ENCODE measurements around the gene AVPR2.

AVPR2 gene

DNA sequence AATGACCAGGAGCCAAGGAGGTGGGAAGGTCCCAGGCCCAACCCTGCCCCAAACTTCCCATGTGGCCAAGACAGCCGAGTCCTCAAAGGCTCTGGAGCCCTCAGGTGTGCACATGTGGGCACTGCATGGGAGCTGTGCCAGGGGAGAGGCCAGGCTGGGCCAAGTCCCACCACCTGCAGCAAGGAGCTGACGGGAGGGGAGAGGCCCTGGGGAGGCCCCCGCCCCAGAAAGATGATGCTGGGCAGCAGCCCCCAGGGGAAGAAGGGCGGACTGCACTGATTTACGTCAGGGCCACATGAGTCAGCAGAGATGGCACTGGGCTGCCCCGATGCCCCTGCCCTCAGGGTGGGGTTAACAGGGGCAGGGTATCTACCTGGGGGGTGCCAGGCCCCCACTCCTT lies 19.9 kb upstream of the AVPR2 start:
- no peak for DNase-seq

DNA sequence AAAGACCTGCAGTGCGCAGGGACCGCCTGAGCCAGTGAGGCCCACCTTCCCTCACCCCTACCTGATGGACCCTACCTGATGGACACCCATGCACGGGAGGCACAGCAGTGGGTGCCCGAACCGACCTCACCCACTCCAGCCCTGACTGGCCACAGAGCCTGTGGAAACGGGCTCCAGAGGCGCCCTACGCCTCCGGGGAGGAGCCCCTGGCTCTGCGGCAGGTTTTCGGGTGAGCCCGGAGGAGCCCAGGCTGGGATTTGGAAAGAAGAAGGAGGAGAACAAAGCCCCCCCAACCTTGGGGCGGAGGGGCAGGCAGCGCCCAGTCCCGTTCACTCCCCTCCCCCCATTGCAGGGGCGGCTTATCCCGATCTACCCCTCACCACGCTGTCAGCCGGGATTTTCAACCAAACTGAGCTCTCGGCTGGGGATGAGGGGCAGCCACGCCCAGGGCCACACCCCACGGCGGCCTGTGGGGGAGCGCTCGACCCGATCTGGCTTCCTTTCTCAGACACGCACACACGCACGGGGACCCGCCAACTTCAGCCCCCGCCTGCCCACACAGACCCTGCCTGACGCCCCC lies 19.2 kb upstream of the AVPR2 start:
- DNase-seq: no peak

DNA sequence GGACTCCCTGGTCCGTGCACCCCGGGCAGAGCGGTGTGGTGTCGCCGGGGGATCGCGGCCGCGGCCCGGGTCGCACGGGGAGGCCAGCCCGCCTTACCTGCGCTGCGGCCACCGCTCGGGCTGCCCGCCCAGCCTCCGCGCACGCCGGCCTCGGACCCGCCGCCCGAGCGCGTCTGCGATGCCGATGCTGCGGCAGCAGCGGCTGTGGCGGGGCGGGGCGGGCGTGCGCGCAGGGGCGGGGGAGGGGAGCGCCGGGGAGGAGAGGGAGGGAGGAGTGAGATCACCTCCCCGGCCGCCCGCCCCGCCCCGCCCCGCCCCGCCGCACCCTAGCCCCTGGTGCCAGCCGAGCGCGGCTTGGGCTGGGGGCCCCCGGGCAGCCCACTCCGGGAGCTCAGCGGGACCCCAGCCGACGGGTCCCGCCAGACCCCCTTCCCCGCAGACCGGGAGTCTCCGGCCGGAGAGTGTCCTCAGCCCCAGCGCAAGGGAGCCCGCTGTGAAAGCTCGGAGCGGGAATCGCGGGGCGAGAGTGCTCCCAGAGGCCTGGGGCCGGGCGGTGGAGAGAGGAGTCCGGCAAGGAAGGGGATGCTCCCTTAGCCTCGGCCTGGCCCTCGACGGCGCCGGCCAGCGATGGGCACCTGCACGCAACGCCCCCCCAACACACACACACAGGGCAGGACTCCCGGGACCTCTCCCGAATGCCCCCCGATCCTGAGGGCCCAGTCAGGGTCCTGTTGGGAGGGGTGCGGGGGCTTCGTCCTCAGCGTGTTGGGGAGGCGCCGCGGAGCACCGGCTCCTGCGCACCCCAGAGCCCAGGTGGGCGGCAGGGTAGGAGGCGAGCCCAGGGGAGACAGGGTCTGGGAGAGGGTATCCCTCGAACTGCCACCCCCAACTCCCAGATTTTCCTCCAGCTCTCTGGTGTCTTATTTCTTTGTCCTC lies 18.2 kb upstream of the AVPR2 start, which contains the start of gene L1CAM:
Gene L1CAM, minus strand, starts transcription at position 206 of the 936 bp plus-strand sequence. CDS start 10,337 bp downstream, outside the sequence.
- peak in 1 of 58 donors; percentile 30 for DNase-seq

DNA sequence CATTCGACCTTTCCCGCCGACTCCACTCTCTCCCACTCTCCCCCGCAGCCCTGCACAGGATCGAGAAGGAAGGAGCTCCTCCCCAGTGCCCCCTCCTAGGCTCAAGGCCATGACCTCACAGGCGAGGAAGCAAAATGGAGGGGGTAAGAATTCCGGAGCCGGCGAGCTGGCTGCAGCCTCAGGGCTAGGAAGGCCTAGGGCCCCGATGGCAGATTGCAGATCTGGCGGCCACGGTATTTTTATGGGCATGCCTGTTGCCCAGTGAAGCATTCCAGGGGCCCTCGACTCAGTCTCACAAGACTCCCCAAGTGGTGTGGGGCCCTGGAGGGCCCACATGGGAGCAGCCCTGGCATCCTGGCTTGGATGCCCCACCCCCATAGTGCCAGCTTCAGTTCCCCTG lies 17.6 kb upstream of the AVPR2 start:
- DNase-seq: no peak

GRCh38 chrX:153887385-153887784 lies 17.1 kb upstream of the AVPR2 start:
- no peak for DNase-seq

DNA sequence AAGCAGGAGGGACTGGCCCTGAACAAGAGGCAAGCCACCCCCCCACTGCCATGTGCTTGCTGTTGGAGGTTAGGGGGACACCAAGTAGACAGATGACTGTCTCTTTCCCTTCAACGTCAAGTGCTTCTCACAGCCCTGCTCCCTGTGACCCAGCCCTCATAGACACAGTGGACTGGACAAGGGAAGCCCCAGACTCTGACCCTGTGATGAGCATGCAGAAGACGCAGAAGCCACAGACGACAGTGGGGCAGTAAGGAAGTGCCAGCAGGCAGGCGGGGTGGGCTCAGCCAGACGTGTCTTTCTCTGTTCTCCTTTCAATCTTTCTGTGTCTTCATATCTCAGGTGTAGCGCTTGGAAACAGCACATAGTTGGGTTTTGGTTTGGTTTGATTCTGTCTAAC lies 16.1 kb upstream of the AVPR2 start:
- DNase-seq: no peak

DNA sequence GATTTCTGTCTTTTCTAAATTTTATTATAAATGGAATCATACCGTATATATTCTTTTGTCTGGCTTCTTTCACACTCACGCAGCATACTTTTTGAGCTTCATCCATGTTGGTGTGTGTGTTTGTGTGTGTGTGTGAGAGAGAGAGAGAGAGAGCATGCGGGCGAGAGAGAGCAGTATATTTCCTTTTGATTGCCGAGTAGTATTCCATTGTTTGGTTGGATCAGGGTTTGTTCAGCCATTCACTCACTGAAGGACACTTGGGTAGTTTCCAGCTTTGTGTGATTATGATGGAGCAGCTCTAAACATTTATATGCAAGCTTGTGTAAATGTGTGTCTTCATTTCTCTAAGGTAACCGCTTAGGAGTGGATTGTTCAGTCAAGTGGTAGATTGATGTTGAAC lies 15.3 kb upstream of the AVPR2 start:
- DNase-seq: no peak

- no peak for DNase-seq
Measured at GRCh38 chrX:153897899-153898298, 6.6 kb upstream of the AVPR2 start.

- DNase-seq: peak in 1 of 58 donors; percentile 22
Measured at GRCh38 chrX:153900831-153901752, 3.4 kb upstream of the AVPR2 start.

- DNase-seq: no peak
Measured at GRCh38 chrX:153901753-153902140, 2.7 kb upstream of the AVPR2 start.

DNA sequence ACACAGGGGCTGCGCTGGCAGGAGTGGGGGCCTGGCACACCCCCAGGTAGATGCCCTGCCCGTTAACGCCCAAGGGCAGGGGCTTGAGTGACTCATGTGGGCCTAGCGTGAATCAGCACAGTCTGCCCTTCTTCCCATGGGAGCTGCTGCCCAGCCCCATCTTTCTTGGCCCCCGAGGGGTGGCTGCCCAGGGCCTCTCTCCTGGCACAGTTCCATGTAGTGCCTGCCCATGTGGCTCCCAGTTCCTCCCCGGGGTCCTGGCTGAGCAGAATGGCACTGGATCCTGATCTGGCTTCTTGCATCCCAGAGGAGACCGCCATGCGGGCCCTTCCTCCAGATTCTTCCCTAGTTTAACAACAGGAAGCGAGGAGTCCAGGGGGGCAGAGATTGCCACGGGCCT lies 2.1 kb upstream of the AVPR2 start:
- no peak for DNase-seq

- no peak for DNase-seq
Measured at GRCh38 chrX:153903238-153903980, 1.1 kb upstream of the AVPR2 start.

- no peak for DNase-seq
Measured at GRCh38 chrX:153905481-153906095, 1.1 kb downstream of the AVPR2 start.

- DNase-seq: no peak
Measured at GRCh38 chrX:153906126-153906917, 1.8 kb downstream of the AVPR2 start.

DNA sequence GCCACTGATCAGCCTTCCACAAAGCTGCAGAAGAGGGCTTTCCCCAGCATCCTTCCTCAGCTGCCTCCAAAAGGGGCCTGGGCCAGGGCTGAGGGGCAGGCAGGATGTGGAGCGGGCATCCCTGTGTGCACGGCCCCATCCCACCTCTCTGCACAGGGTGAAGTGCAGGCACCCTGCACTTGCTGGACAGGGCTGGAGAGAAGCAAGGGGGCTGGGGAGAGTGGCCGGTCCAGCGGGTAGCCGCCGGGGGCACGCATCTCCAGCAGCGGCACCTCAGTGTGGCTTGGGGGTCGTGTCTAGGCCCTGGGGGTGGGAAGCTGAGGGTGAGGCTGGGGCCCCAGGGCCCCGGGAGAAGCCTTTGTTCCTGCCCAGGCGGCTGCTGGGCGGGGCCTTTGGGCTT lies 3.0 kb downstream of the AVPR2 start:
- no peak for DNase-seq

GRCh38 chrX:153908219-153908860 lies 3.9 kb downstream of the AVPR2 start:
- DNase-seq: no peak

- no peak for DNase-seq
Measured at GRCh38 chrX:153909024-153909979, 4.8 kb downstream of the AVPR2 start.

- DNase-seq: no peak
Measured at GRCh38 chrX:153909980-153910360, 5.5 kb downstream of the AVPR2 start.
